ENCODE data around the gene IL3. TPM values are rescaled to one million over a fixed set of nuclear protein-coding genes. Genes with fewer than 3 reads are reported as not detected.

IL3 gene
- total and polyA plus RNA-seq, 2 experiments from 2014 or later = 0.37 TPM; not detected in 1

DNA sequence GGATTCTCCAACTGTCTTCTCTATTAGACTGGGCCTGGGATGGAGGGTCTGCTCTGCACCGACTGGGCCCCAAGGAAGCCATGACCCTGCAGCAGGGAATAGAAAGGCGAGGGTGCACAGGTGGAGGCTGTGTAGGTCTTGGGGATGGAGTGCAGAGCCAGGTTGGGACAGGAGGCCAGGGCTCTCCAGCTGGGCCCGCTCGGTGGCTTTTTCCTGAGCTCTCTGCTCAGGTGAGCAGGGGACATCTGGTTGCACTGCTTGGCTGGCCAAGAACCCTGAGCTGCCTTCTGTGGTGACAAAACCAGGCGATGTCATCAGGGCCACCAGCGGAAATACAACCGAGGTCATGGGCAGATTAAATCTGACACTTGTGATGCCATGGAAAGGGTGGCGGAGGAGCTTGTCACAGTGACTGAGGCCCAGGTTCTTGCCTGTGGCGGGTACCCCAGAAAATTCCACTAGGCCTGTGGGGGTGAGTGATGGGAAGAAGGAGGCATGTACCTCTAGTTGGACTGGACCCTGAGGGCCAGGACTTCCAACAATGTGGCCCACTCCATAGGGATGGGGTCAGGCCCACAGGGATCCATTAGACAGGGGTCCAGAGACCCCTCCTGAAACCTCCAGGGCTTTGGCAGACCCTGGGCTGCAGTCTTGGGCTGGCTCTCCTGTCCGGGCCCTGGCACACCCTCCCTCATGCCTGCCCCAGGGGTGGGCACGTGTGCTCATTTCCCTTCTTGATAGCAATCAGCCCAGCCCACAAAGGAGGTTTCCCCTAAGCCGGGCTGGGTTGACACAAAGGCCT is 4.4 kb upstream of the IL3 start:
- Histone ChIP-seq H3K79me2 (no peaks in the 10 kb centered on the region), H3K9me3 (ENCODE audit: low read depth) (no peaks in the 10 kb centered on the region), H3K27me3 (no peaks in the 10 kb centered on the region), H4K20me1 (ENCODE audit: insufficient read depth, poor library complexity, severe bottlenecking) (no peaks in the 10 kb centered on the region), H3K9me2 (replicated peaks; ENCODE audit: insufficient read depth) (no peaks in the 10 kb centered on the region), H3K27ac (no peak overlapping the region), H3K4me1 (ENCODE audit: insufficient read depth) (no peaks in the 10 kb centered on the region), H3K4me3 (no peak overlapping the region), H2AFZ (no peak overlapping the region), H3K4me2 (no peak overlapping the region), H3K36me3 (replicated peaks; ENCODE audit: insufficient read depth, low read depth) (no peaks in the 10 kb centered on the region)
- 82% methylated on average over 12 of the region's 12 CpGs for WGBS (ENCODE audit: low lambda C conversion rate, missing lambda C conversion rate)
- DNase-seq (ENCODE audit: low spot score) = no peak
- no peak for TF ChIP-seq EZH2phosphoT487 (IDR thresholded peaks at IDR 0.05; ENCODE audit: low read depth, severe bottlenecking, unreplicated experiment)
- TF ChIP-seq, protein P1, sequence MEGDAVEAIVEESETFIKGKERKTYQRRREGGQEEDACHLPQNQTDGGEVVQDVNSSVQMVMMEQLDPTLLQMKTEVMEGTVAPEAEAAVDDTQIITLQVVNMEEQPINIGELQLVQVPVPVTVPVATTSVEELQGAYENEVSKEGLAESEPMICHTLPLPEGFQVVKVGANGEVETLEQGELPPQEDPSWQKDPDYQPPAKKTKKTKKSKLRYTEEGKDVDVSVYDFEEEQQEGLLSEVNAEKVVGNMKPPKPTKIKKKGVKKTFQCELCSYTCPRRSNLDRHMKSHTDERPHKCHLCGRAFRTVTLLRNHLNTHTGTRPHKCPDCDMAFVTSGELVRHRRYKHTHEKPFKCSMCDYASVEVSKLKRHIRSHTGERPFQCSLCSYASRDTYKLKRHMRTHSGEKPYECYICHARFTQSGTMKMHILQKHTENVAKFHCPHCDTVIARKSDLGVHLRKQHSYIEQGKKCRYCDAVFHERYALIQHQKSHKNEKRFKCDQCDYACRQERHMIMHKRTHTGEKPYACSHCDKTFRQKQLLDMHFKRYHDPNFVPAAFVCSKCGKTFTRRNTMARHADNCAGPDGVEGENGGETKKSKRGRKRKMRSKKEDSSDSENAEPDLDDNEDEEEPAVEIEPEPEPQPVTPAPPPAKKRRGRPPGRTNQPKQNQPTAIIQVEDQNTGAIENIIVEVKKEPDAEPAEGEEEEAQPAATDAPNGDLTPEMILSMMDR (IDR thresholded peaks at IDR 0.05; ENCODE audit: poor library complexity) = no peak
- TF ChIP-seq EZH2 (IDR thresholded peaks at IDR 0.05; ENCODE audit: borderline replicate concordance) = no peak

DNA sequence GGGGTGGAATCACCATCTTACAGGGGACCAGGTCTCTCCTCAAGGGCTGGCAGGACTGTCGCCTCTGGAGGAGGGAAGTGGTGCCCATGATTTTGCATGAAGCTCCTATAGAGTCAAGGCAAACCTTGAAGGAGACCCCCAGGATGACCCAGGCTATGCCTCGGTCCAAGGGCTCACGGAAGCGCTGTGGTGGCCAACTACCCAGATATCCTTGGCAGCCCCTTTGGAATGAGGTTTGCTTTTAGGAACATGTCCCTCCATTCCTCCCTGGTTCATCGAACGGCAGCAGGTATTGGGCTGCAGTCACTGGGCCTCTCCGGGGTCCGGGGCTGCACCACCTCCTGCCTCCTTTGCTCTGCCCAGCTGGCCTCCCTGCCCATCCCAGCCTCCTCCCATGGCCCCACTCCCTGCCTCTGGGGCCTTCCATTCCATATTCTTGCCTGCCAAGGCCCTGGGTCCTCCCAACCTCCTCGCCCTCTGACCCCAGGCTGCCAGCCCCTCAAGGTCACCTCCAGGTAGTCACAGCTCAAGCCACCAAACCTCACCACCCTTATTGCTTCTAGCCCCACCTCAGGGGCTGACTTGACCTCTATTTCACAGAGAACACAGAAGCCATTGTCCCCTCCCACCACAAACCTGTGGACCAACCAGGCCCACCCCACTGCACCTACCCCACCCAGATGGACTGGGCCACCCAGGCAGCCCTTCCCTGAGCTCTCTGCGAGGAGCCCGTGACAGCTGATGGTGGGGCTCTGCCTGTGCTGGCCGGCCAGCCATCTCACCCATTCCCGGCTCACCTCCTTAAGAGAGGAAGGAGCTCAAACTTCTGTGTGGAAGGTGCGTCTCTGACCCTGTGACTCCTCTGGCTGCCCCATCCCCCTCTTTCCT is 3.6 kb upstream of the IL3 start:
- 84% methylated on average over 14 of the region's 14 CpGs for WGBS (ENCODE audit: low lambda C conversion rate, missing lambda C conversion rate)
- H3K4me1 ChIP-seq (ENCODE audit: insufficient read depth) = no peaks in the 10 kb centered on the region
- H3K79me2 ChIP-seq = no peaks in the 10 kb centered on the region
- no peaks in the 10 kb centered on the region for H3K27me3 ChIP-seq
- H3K4me2 ChIP-seq = no peak overlapping the region
- no peak for TF ChIP-seq EZH2 (IDR thresholded peaks at IDR 0.05; ENCODE audit: borderline replicate concordance)
- H3K4me3 ChIP-seq = no peak overlapping the region
- no peak overlapping the region for H3K27ac ChIP-seq
- H3K9me3 ChIP-seq (ENCODE audit: low read depth) = no peaks in the 10 kb centered on the region
- no peaks in the 10 kb centered on the region for H4K20me1 ChIP-seq (ENCODE audit: insufficient read depth, poor library complexity, severe bottlenecking)
- no peak for DNase-seq (ENCODE audit: low spot score)
- no peaks in the 10 kb centered on the region for H3K36me3 ChIP-seq (replicated peaks; ENCODE audit: insufficient read depth, low read depth)
- no peaks in the 10 kb centered on the region for H3K9me2 ChIP-seq (replicated peaks; ENCODE audit: insufficient read depth)
- H2AFZ ChIP-seq = no peak overlapping the region

- WGBS (ENCODE audit: low lambda C conversion rate, missing lambda C conversion rate) = 91% methylated on average over 12 of the region's 12 CpGs
- DNase-seq (ENCODE audit: low spot score) = no peak
- H3K4me1 ChIP-seq (ENCODE audit: insufficient read depth) = no peaks in the 10 kb centered on the region
These were observed 2.8 kb upstream of the IL3 start for GRCh38 chr5:132057498-132058255.

More at GRCh38 chr5:132057498-132058255, 2.8 kb upstream of the IL3 start:
- no peak overlapping the region for H3K4me3 ChIP-seq
- H3K27ac ChIP-seq = no peak overlapping the region
- H3K27me3 ChIP-seq = no peaks in the 10 kb centered on the region
- no peaks in the 10 kb centered on the region for H3K36me3 ChIP-seq (replicated peaks; ENCODE audit: insufficient read depth, low read depth)
- no peaks in the 10 kb centered on the region for H4K20me1 ChIP-seq (ENCODE audit: insufficient read depth, poor library complexity, severe bottlenecking)
- TF ChIP-seq EZH2phosphoT487 (IDR thresholded peaks at IDR 0.05; ENCODE audit: low read depth, severe bottlenecking, unreplicated experiment) (no peak), EZH2 (IDR thresholded peaks at IDR 0.05; ENCODE audit: borderline replicate concordance) (no peak)
- TF ChIP-seq, protein P1 (IDR thresholded peaks at IDR 0.05; ENCODE audit: poor library complexity) = no peak
- H3K79me2 ChIP-seq = no peaks in the 10 kb centered on the region
- no peaks in the 10 kb centered on the region for H3K9me3 ChIP-seq (ENCODE audit: low read depth)
- no peaks in the 10 kb centered on the region for H3K9me2 ChIP-seq (replicated peaks; ENCODE audit: insufficient read depth)
- H3K4me2 ChIP-seq = no peak overlapping the region
- H2AFZ ChIP-seq = no peak overlapping the region

Measured in hepatocyte (in vitro differentiated cells).